HCT116 (cell line): ENCODE data around the gene ALPL. TPM values are rescaled to one million over a fixed set of nuclear protein-coding genes. Genes with fewer than 3 reads are reported as not detected.

Experiments
- ATAC-seq: fragments of 200-7000 bp; cut with Tn5 transposase; 2 replicates; pipeline ENCODE4 v1.9.1; 2020; ENCODE audit warnings: mild to moderate bottlenecking, moderate library complexity
- BruUV-seq: library from RNA; stranded (reverse); fragments of 400-500 nt; replicated peaks from 2 replicates; lab custom pipeline; 2021; lab: Mats Ljungman, UMichigan
- CTCF ChIA-PET: fragments of 300-600 bp; sonication (Branson Sonifier 250); formaldehyde crosslinking; loops from one replicate; lab custom pipeline; 2021; ENCODE audit warnings: antibody characterized with exemption; lab: Charles Lee
- POLR2A ChIA-PET: fragments of 300-600, 350-600 bp; sonication (Branson Sonifier 250); formaldehyde crosslinking; loops from one replicate; lab custom pipeline; 2021; ENCODE audit warnings: antibody characterized with exemption; lab: Charles Lee
- RAD21 ChIA-PET, 2 experiments: fragments of 300-600 bp; sonication (Branson Sonifier 250); formaldehyde crosslinking; loops; one replicate each; lab custom pipeline; 2023; ENCODE audit warnings: low total read pairs in 2 of 2; ENCODE audit not compliant: uncharacterized antibody in 2 of 2, unreplicated experiment in 2 of 2, low non-redundant PET in 1 of 2; lab: Charles Lee
- DNase-seq: peaks from one replicate; pipeline ENCODE4 v3.0.0-alpha.2; 2010; ENCODE audit warnings: low read depth, low spot score
- H2AFZ ChIP-seq: fragments of 200-600 bp; shearing (Covaris generic), sonication (generic); 2 replicates; pipeline ENCODE4 v1.6.1; 2017; ENCODE audit warnings: low read depth, mixed run types, mixed read lengths, antibody characterized with exemption, low read length; ENCODE audit not compliant: poor library complexity, severe bottlenecking
- H3K27ac ChIP-seq: 2 replicates; pipeline ENCODE4 v1.5.1; 2012; ENCODE audit warnings: low read depth, low read length
- H3K27me3 ChIP-seq: fragments of 200-600 bp; sonication (generic); 2 replicates; pipeline ENCODE4 v1.6.1; 2016; ENCODE audit warnings: mixed run types, low read length, mixed read lengths; ENCODE audit not compliant: insufficient read depth
- H3K36me3 ChIP-seq, 2 experiments: fragments of 200-500 bp in 1 of 2; fragments of 200-600 bp in 1 of 2; sonication (Bioruptor generic) in 1 of 2; sonication (generic) in 1 of 2; 2 replicates each; pipeline versions ENCODE4 v1.5.1 to v1.6.1; 2014 to 2016; ENCODE audit warnings: low read length in 2 of 2, inconsistent platforms in 1 of 2, mixed read lengths in 1 of 2, mixed run types in 1 of 2; ENCODE audit not compliant: insufficient read depth in 2 of 2, control insufficient read depth in 1 of 2
- H3K4me1 ChIP-seq, 2 experiments: fragments of 200-600 bp in 1 of 2; sonication (generic) in 1 of 2; 2 replicates each; pipeline versions ENCODE4 v1.5.1 to v1.6.1; 2012 to 2017; ENCODE audit warnings: low read length in 2 of 2, inconsistent platforms in 1 of 2, mild to moderate bottlenecking in 1 of 2, mixed read lengths in 1 of 2, mixed run types in 1 of 2, moderate library complexity in 1 of 2; ENCODE audit not compliant: insufficient read depth in 2 of 2, control insufficient read depth in 1 of 2
- H3K4me2 ChIP-seq: fragments of 200-600 bp; sonication (generic); 2 replicates; pipeline ENCODE4 v1.6.1; 2017; ENCODE audit warnings: mixed run types, low read length, mixed read lengths
- H3K4me3 ChIP-seq, 2 experiments: fragments of 200-600 bp in 1 of 2; sonication (generic) in 1 of 2; replicated peaks in 1 of 2; 2 replicates each; pipeline ENCODE4 v1.5.1; 2011 to 2016; ENCODE audit warnings: low read length in 2 of 2, control low read depth in 1 of 2, low read depth in 1 of 2, mild to moderate bottlenecking in 1 of 2, mixed read lengths in 1 of 2, mixed run types in 1 of 2
- H3K79me2 ChIP-seq: fragments of 200-600 bp; sonication (generic); 2 replicates; pipeline ENCODE4 v1.6.1; 2017; ENCODE audit warnings: mild to moderate bottlenecking, mixed run types, low read length, moderate library complexity, mixed read lengths; ENCODE audit not compliant: insufficient read depth
- H3K9ac ChIP-seq: fragments of 200-600 bp; sonication (generic); 2 replicates; pipeline ENCODE4 v1.6.1; 2016; ENCODE audit warnings: low read length, mixed read lengths
- H3K9me2 ChIP-seq: fragments of 200-600 bp; sonication (generic), shearing (Covaris generic); 2 replicates; pipeline ENCODE4 v1.6.1; 2017; ENCODE audit warnings: mixed run types, mild to moderate bottlenecking, moderate library complexity; ENCODE audit not compliant: insufficient read depth
- H3K9me3 ChIP-seq, 2 experiments: fragments of 200-500 bp in 1 of 2; fragments of 200-600 bp in 1 of 2; sonication (Bioruptor generic) in 1 of 2; sonication (generic) in 1 of 2; 2 replicates each; pipeline ENCODE4 v1.6.1; 2014 to 2017; ENCODE audit warnings: low read length in 2 of 2, mixed read lengths in 2 of 2, inconsistent platforms in 1 of 2, low read depth in 1 of 2, mild to moderate bottlenecking in 1 of 2, mixed run types in 1 of 2, moderate library complexity in 1 of 2; ENCODE audit not compliant: control insufficient read depth in 1 of 2, insufficient read depth in 1 of 2
- H4K20me1 ChIP-seq: fragments of 200-600 bp; sonication (generic), shearing (Covaris generic); 2 replicates; pipeline ENCODE4 v1.6.1; 2017; ENCODE audit warnings: mixed run types, mild to moderate bottlenecking, moderate library complexity; ENCODE audit not compliant: insufficient read depth
- CBX3 ChIP-seq: IDR thresholded peaks from 2 replicates; pipeline ENCODE4 v1.6.1; 2012; ENCODE audit warnings: low read depth
- FOSL1 ChIP-seq: IDR thresholded peaks from 2 replicates; pipeline ENCODE4 v1.6.1; 2012; ENCODE audit warnings: low read depth
- JUND ChIP-seq: IDR thresholded peaks from 2 replicates; pipeline ENCODE4 v1.6.1; 2012
- POLR2A ChIP-seq: IDR thresholded peaks from 2 replicates; pipeline ENCODE4 v1.7.0; 2011; ENCODE audit warnings: borderline replicate concordance; ENCODE audit not compliant: insufficient read depth, insufficient read length; ENCODE audit errors: extremely low read depth
- POLR2AphosphoS5 ChIP-seq: IDR thresholded peaks from 2 replicates; pipeline ENCODE4 v1.6.1; 2011; ENCODE audit warnings: mild to moderate bottlenecking, low read depth, low read length, moderate library complexity
- RAD21 ChIP-seq: IDR thresholded peaks from 2 replicates; pipeline ENCODE4 v1.6.1; 2012; ENCODE audit warnings: low read depth, mild to moderate bottlenecking
- REST ChIP-seq: IDR thresholded peaks from 2 replicates; pipeline ENCODE4 v1.6.1; 2012; ENCODE audit warnings: low read depth
- SIN3A ChIP-seq: IDR thresholded peaks from 2 replicates; pipeline ENCODE4 v1.6.1; 2012; ENCODE audit warnings: low read depth
- SP1 ChIP-seq: IDR thresholded peaks from 2 replicates; pipeline ENCODE4 v1.6.1; 2012; ENCODE audit warnings: low read depth
- ZBTB33 ChIP-seq: IDR thresholded peaks from 2 replicates; pipeline ENCODE4 v1.6.1; 2011; ENCODE audit warnings: mild to moderate bottlenecking, low read length, moderate library complexity; ENCODE audit not compliant: insufficient replicate concordance; ENCODE audit errors: extremely low read depth
- ZFX ChIP-seq: fragments of 450-650 bp; IDR thresholded peaks from 2 replicates; pipeline ENCODE4 v1.6.1; 2017
- ZNF274 ChIP-seq: fragments of 200-500 bp; sonication (Bioruptor generic); IDR thresholded peaks from 2 replicates; pipeline ENCODE4 v1.6.1; 2014; ENCODE audit warnings: mild to moderate bottlenecking, low read depth, low read length, inconsistent platforms
- intact Hi-C: fragments of 100-400 bp; cut with micrococcal nuclease; formaldehyde crosslinking; loops from 2 replicates; pipeline ENCODE4 v1.10.0; 2022
- total RNA-seq: library from RNA; stranded (reverse); gene quantifications from one replicate; pipeline ENCODE4 v1.2.1, GENCODE V29; 2021; ENCODE audit not compliant: unreplicated experiment

Gene ALPL
- total RNA-seq, 1 experiment from 2014 or later: 0.61 TPM

GRCh38 chr1:21584096-21584495 lies 74.9 kb downstream of the ALPL start:
- no peak overlapping the region for H3K4me3 ChIP-seq
- ATAC-seq: no peak
- H3K79me2 ChIP-seq: no peaks in the 10 kb centered on the region
- H3K36me3 ChIP-seq: no peaks in the 10 kb centered on the region
- ChIA-PET POLR2A (no interaction called here), RAD21 (no interaction called here), CTCF (no interaction called here)
- TF ChIP-seq POLR2AphosphoS5 (no peak), FOSL1 (no peak), ZFX (no peak), REST (no peak), ZNF274 (no peak), JUND (no peak), SP1 (no peak)
- BruUV-seq: no TSS peak
- no peak overlapping the region for H2AFZ ChIP-seq
- no peaks in the 10 kb centered on the region for H3K9me3 ChIP-seq
- intact Hi-C loops: no loop called here
- H4K20me1 ChIP-seq: no peaks in the 10 kb centered on the region
- no peak for DNase-seq
- H3K9ac ChIP-seq: no peak overlapping the region
- no peak overlapping the region for H3K4me2 ChIP-seq
- H3K4me1 ChIP-seq: peaks cover 20 to 40% of the 10 kb centered on the region in 2 experiments
- no peak overlapping the region for H3K27ac ChIP-seq
- no peaks in the 10 kb centered on the region for H3K27me3 ChIP-seq
- H3K9me2 ChIP-seq: no peaks in the 10 kb centered on the region

- intact Hi-C loops: no loop called here
- Histone ChIP-seq H4K20me1 (no peaks in the 10 kb centered on the region), H3K27ac (no peak overlapping the region), H3K36me3 (no peaks in the 10 kb centered on the region), H3K9ac (no peak overlapping the region), H3K9me2 (no peaks in the 10 kb centered on the region), H3K9me3 (no peaks in the 10 kb centered on the region), H3K79me2 (no peaks in the 10 kb centered on the region), H2AFZ (no peak overlapping the region), H3K4me3 (no peak overlapping the region), H3K4me2 (peak overlapping the region; percentile 3; the same call in 1 of the 2 replicates), H3K27me3 (no peaks in the 10 kb centered on the region), H3K4me1 (peaks cover 20 to 40% of the 10 kb centered on the region in 2 experiments)
- BruUV-seq: no TSS peak
- DNase-seq (no peak), ATAC-seq (no peak)
- ChIA-PET POLR2A (no interaction called here), CTCF (interaction anchor here (0.8 kb wide), 1 partner anchor 215 kb away, joined by 3 read pairs; no protein-coding TSS in a partner anchor), RAD21 (no interaction called here)
- TF ChIP-seq CBX3 (no peak), SIN3A (no peak), REST (no peak), POLR2A (no peak), ZBTB33 (no peak), RAD21 (no peak)
Observed at GRCh38 chr1:21585037-21585436, 75.8 kb downstream of the ALPL start.
